ENCODE measurements around the gene ENTPD7.

GRCh38 chr10:99647601-99648151 lies 11.6 kb upstream of the ENTPD7 start:
- TF ChIP-seq CTCF (IDR thresholded peaks at IDR 0.05) (no peak), EP300 (IDR thresholded peaks at IDR 0.05) (no peak)

Measured in stomach (tissue), 4 donors.